Measurements from ENCODE around the gene TMEM131. TPM values are rescaled to one million over a fixed set of nuclear protein-coding genes. Genes with fewer than 3 reads are reported as not detected.
"Not testable (repeated sequence)": the region's sequence is repeated elsewhere in the genome, so short reads cannot be mapped to it uniquely, and the experiment has no call there.

TMEM131 gene
- total and polyA plus RNA-seq, 7 donors: 4.8 to 37.5 (median 24.3) TPM

GRCh38 chr2:97957432-97958183 is 38.1 kb downstream of the TMEM131 start:
- Histone ChIP-seq H3K9me3 (no peaks in the 10 kb centered on the region), H3K4me3 (no peak overlapping the region), H3K4me1 (peaks cover 0 to 21% (median 9%) of the 10 kb centered on the region in 4 donors), H3K36me3 (no peaks in the 10 kb centered on the region), H3K27me3 (no peaks in the 10 kb centered on the region), H3K27ac (no peak overlapping the region)
- no peak for TF ChIP-seq CTCF (IDR thresholded peaks at IDR 0.05)
- no peak for TF ChIP-seq POLR2AphosphoS5 (IDR thresholded peaks at IDR 0.05)
- TF ChIP-seq POLR2A (IDR thresholded peaks at IDR 0.05): no peak
- no peak for TF ChIP-seq EP300 (IDR thresholded peaks at IDR 0.05)
- intact Hi-C loops (cut with DNase I): no loop called here
- DNase-seq: no peak
- 70 to 84% methylated on average over 5 of the region's 5 CpGs for WGBS, 2 donors

- H3K36me3 ChIP-seq; H3K9me3 ChIP-seq; H3K27ac ChIP-seq; DNase-seq; H3K27me3 ChIP-seq; intact Hi-C loops (cut with DNase I); H3K4me3 ChIP-seq: not testable (repeated sequence)
- WGBS, 2 donors: 90 to 91% methylated on average over 13 of the region's 13 CpGs
- peaks cover 0 to 14% (median 9%) of the 10 kb centered on the region in 4 donors for H3K4me1 ChIP-seq
These were observed 39.0 kb downstream of the TMEM131 start for GRCh38 chr2:97956753-97957152.

GRCh38 chr2:97953853-97954252 is 41.9 kb downstream of the TMEM131 start:
- H3K27ac ChIP-seq: no peak overlapping the region
- H3K27me3 ChIP-seq: no peaks in the 10 kb centered on the region
- TF ChIP-seq POLR2A (IDR thresholded peaks at IDR 0.05): no peak
- TF ChIP-seq EP300 (IDR thresholded peaks at IDR 0.05): no peak
- TF ChIP-seq CTCF (IDR thresholded peaks at IDR 0.05): no peak
- no peak for TF ChIP-seq POLR2AphosphoS5 (IDR thresholded peaks at IDR 0.05)
- 79 to 93% methylated on average over 4 of the region's 4 CpGs for WGBS, 2 donors
- intact Hi-C loops (cut with DNase I): no loop called here
- DNase-seq: no peak
- no peak overlapping the region for H3K4me3 ChIP-seq
- no peaks in the 10 kb centered on the region for H3K9me3 ChIP-seq
- H3K4me1 ChIP-seq: peaks cover 0 to 28% (median 20%) of the 10 kb centered on the region in 4 donors
- H3K36me3 ChIP-seq: no peaks in the 10 kb centered on the region

- intact Hi-C loops (cut with DNase I): no loop called here
- TF ChIP-seq EP300 (IDR thresholded peaks at IDR 0.05) (no peak), CTCF (IDR thresholded peaks at IDR 0.05) (no peak), POLR2A (IDR thresholded peaks at IDR 0.05) (no peak), POLR2AphosphoS5 (IDR thresholded peaks at IDR 0.05) (no peak)
- DNase-seq: no peak
- no peak overlapping the region for H3K4me3 ChIP-seq
- no peak overlapping the region for H3K27ac ChIP-seq
- peaks cover 0 to 23% (median 14%) of the 10 kb centered on the region in 4 donors for H3K4me1 ChIP-seq
- no peaks in the 10 kb centered on the region for H3K36me3 ChIP-seq
- WGBS, 2 donors: 93 to 95% methylated on average over 6 of the region's 6 CpGs
- H3K9me3 ChIP-seq: no peaks in the 10 kb centered on the region
- H3K27me3 ChIP-seq: no peaks in the 10 kb centered on the region
These were observed 43.4 kb downstream of the TMEM131 start for GRCh38 chr2:97952357-97952756.

GRCh38 chr2:97951155-97951680 is 44.5 kb downstream of the TMEM131 start:
- intact Hi-C loops (cut with DNase I): no loop called here
- WGBS, 2 donors: 92 to 94% methylated on average over 2 of the region's 2 CpGs
- Histone ChIP-seq H3K4me3 (no peak overlapping the region), H3K27ac (no peak overlapping the region), H3K9me3 (no peaks in the 10 kb centered on the region), H3K27me3 (no peaks in the 10 kb centered on the region), H3K4me1 (peaks cover 0 to 25% (median 11%) of the 10 kb centered on the region in 4 donors), H3K36me3 (no peaks in the 10 kb centered on the region)
- DNase-seq: no peak
- TF ChIP-seq POLR2A (IDR thresholded peaks at IDR 0.05) (no peak), POLR2AphosphoS5 (IDR thresholded peaks at IDR 0.05) (no peak), CTCF (IDR thresholded peaks at IDR 0.05) (no peak), EP300 (IDR thresholded peaks at IDR 0.05) (no peak)

Measured in sigmoid colon (tissue), 7 donors.